Right ventricle myocardium superior (tissue), 1 donor: ENCODE measurements around the gene FBXO3. TPM values are rescaled to one million over a fixed set of nuclear protein-coding genes. Genes with fewer than 3 reads are reported as not detected.

Source experiments
- ATAC-seq: fragments of 200-7000 bp; cut with Tn5 transposase; one replicate; pipeline ENCODE4 v1.9.1; 2020; ENCODE audit warnings: mild to moderate bottlenecking; ENCODE audit not compliant: poor library complexity
- DNase-seq: peaks from one replicate; pipeline ENCODE4 v3.0.0-alpha.2; 2020
- intact Hi-C: fragments of 100-400 bp; cut with DNase I; formaldehyde crosslinking; loops from one replicate; pipeline ENCODE4 v1.11.2; 2022
- total RNA-seq: library from RNA; stranded (reverse); fragmentation: NEBNext Ultra II Directional; extraction: Animal tissue kit (Norgen Biotek cat#: 25700); gene quantifications from one replicate; pipeline ENCODE4 v1.2.1, GENCODE V29; 2021
- donor health status: DM: no; HTN: yes; CAD: no; lungs with severe emphysema.

FBXO3 gene
- total RNA-seq, 1 donor from 2014 or later: 45.3 TPM

GRCh38 chr11:33774736-33775466, 581 bp upstream of the FBXO3 start:
- ATAC-seq: peak; percentile 39
- intact Hi-C loops: no loop called here
- DNase-seq: peak; percentile 56

GRCh38 chr11:33773404-33773986, 825 bp downstream of the FBXO3 start:
- ATAC-seq (peak; percentile 25), DNase-seq (no peak)
- intact Hi-C loops: no loop called here

- DNase-seq (no peak), ATAC-seq (no peak)
- intact Hi-C loops: no loop called here
Measured at GRCh38 chr11:33772870-33773269, 1.4 kb downstream of the FBXO3 start.

- DNase-seq: no peak
- ATAC-seq: no peak
- intact Hi-C loops: no loop called here
Measured at GRCh38 chr11:33772300-33772699, 2.0 kb downstream of the FBXO3 start.

GRCh38 chr11:33770236-33770635, 4.1 kb downstream of the FBXO3 start:
- DNase-seq: no peak
- intact Hi-C loops: no loop called here
- no peak for ATAC-seq

- intact Hi-C loops: no loop called here
- no peak for ATAC-seq
Measured at GRCh38 chr11:33769542-33769941, 4.8 kb downstream of the FBXO3 start.

GRCh38 chr11:33767624-33768023, 6.7 kb downstream of the FBXO3 start:
- no peak for DNase-seq
- intact Hi-C loops: no loop called here
- no peak for ATAC-seq

More at GRCh38 chr11:33769542-33769941, 4.8 kb downstream of the FBXO3 start:
- DNase-seq: no peak

GRCh38 chr11:33766085-33766484, 8.2 kb downstream of the FBXO3 start:
- intact Hi-C loops: no loop called here
- no peak for ATAC-seq
- no peak for DNase-seq

GRCh38 chr11:33761471-33761870, 12.8 kb downstream of the FBXO3 start:
- ATAC-seq (no peak), DNase-seq (no peak)
- intact Hi-C loops: no loop called here

- intact Hi-C loops: no loop called here
- ATAC-seq: peak; percentile 94
- DNase-seq: no peak
Measured at GRCh38 chr11:33753304-33753967, 20.9 kb downstream of the FBXO3 start.

- intact Hi-C loops: no loop called here
- peak; percentile 64 for ATAC-seq
- DNase-seq: no peak
Measured at GRCh38 chr11:33751878-33752277, 22.4 kb downstream of the FBXO3 start.

- ATAC-seq: no peak
- no peak for DNase-seq
- intact Hi-C loops: loop anchor here (10.0 kb wide), 1 partner anchor 383 kb away; no protein-coding TSS in a partner anchor
Measured at GRCh38 chr11:33747979-33748378, 26.3 kb downstream of the FBXO3 start.

GRCh38 chr11:33743291-33743690, 31.0 kb downstream of the FBXO3 start:
- intact Hi-C loops: loop anchor here (10.0 kb wide), 1 partner anchor 378 kb away; no protein-coding TSS in a partner anchor
- ATAC-seq: no peak
- DNase-seq: no peak

GRCh38 chr11:33742249-33742851, 32.0 kb downstream of the FBXO3 start:
- intact Hi-C loops: loop anchor here (10.0 kb wide), 1 partner anchor 378 kb away; no protein-coding TSS in a partner anchor
- DNase-seq (no peak), ATAC-seq (peak; percentile 55)

- no peak for DNase-seq
- intact Hi-C loops: loop anchor here (10.0 kb wide), 1 partner anchor 377 kb away; no protein-coding TSS in a partner anchor
Measured at GRCh38 chr11:33741806-33742205, 32.5 kb downstream of the FBXO3 start.

GRCh38 chr11:33737362-33737821, 36.9 kb downstream of the FBXO3 start:
- no peak for ATAC-seq
- DNase-seq: no peak
- intact Hi-C loops: loop anchor here (5.0 kb wide), 1 partner anchor 45 kb away; no protein-coding TSS in a partner anchor

More at GRCh38 chr11:33741806-33742205, 32.5 kb downstream of the FBXO3 start:
- ATAC-seq: no peak

- intact Hi-C loops: loop anchor here (5.0 kb wide), 1 partner anchor 44 kb away; no protein-coding TSS in a partner anchor
- DNase-seq (peak; percentile 98), ATAC-seq (peak; percentile 96)
Measured at GRCh38 chr11:33736148-33736812, 38.0 kb downstream of the FBXO3 start, which contains the start of gene CD59. TSS of gene CD59 (minus strand) at chr11:33736423. CDS start at chr11:33722445, 13,978 bp downstream.
